HL-60 (cell line): ENCODE measurements around the gene ARTN.

Experiments used
- DNase-seq, 2 experiments: peaks; one replicate each; pipeline ENCODE4 v3.0.0-alpha.2; 2010 to 2020; ENCODE audit warnings: low read depth in 1 of 2, low spot score in 1 of 2
- H3K27ac ChIP-seq: fragments of 250-450 bp; sonication (Bioruptor Pico); replicated peaks from 2 replicates; pipeline ENCODE4 v1.5.1; 2020; ENCODE audit warnings: mild to moderate bottlenecking, moderate library complexity
- H3K27me3 ChIP-seq: fragments of 250-450 bp; sonication (Bioruptor Pico); 2 replicates; pipeline ENCODE4 v1.5.1; 2021; ENCODE audit warnings: mild to moderate bottlenecking, moderate library complexity; ENCODE audit not compliant: insufficient read depth, poor library complexity, severe bottlenecking
- H3K4me3 ChIP-seq: replicated peaks from 2 replicates; pipeline ENCODE4 v1.5.1; 2011; ENCODE audit warnings: mild to moderate bottlenecking, control low read depth, low read length; ENCODE audit not compliant: insufficient read depth
- CTCF ChIP-seq: IDR thresholded peaks from one replicate; pipeline ENCODE4 v1.5.1; 2011; ENCODE audit warnings: low read length, control low read depth, inconsistent platforms; ENCODE audit not compliant: insufficient read depth
- GABPA ChIP-seq: IDR thresholded peaks from 2 replicates; pipeline ENCODE4 v1.6.1; 2012; ENCODE audit warnings: low read depth
- POLR2AphosphoS5 ChIP-seq: IDR thresholded peaks from 2 replicates; pipeline ENCODE4 v1.6.1; 2012; ENCODE audit warnings: low read depth
- REST ChIP-seq: IDR thresholded peaks from 2 replicates; pipeline ENCODE4 v1.6.1; 2012; ENCODE audit warnings: low read depth; ENCODE audit not compliant: insufficient replicate concordance
- SPI1 ChIP-seq: IDR thresholded peaks from 2 replicates; pipeline ENCODE4 v1.6.1; 2012; ENCODE audit warnings: low read depth, mild to moderate bottlenecking, borderline replicate concordance

Gene ARTN

GRCh38 chr1:43913666-43914360 is 19.8 kb upstream of the ARTN start:
- no peak overlapping the region for H3K4me3 ChIP-seq
- DNase-seq: no peak
- H3K27ac ChIP-seq: no peak overlapping the region
- H3K27me3 ChIP-seq: no peaks in the 10 kb centered on the region
- TF ChIP-seq GABPA (no peak), POLR2AphosphoS5 (no peak), CTCF (no peak), SPI1 (no peak), REST (no peak)

GRCh38 chr1:43914576-43915525 is 18.8 kb upstream of the ARTN start:
- H3K27me3 ChIP-seq: no peaks in the 10 kb centered on the region
- DNase-seq: no peak
- no peak for TF ChIP-seq GABPA
- TF ChIP-seq REST: no peak
- no peak for TF ChIP-seq POLR2AphosphoS5
- no peak for TF ChIP-seq SPI1
- no peak for TF ChIP-seq CTCF
- H3K4me3 ChIP-seq: no peak overlapping the region
- no peak overlapping the region for H3K27ac ChIP-seq

- TF ChIP-seq GABPA (no peak), REST (no peak), SPI1 (no peak), POLR2AphosphoS5 (no peak), CTCF (no peak)
- Histone ChIP-seq H3K27me3 (no peaks in the 10 kb centered on the region), H3K27ac (no peak overlapping the region), H3K4me3 (no peak overlapping the region)
- DNase-seq: no peak
Measured at GRCh38 chr1:43919906-43920305, 13.7 kb upstream of the ARTN start.
